Cardiac muscle cell (in vitro differentiated cells and primary cell): ENCODE measurements around the gene BATF3. TPM values are rescaled to one million over a fixed set of nuclear protein-coding genes. Genes with fewer than 3 reads are reported as not detected.

Experiments used
- DNase-seq, 2 donors: peaks; one replicate each; pipeline versions ENCODE4 v3.0.0 to v3.0.0-alpha.2; 2010 to 2017; ENCODE audit warnings: low read depth in 1 of 2, low spot score in 1 of 2
- H3K27ac ChIP-seq: fragments of 200-600 bp; sonication (generic); 2 replicates; pipeline ENCODE4 v1.5.1; 2016
- H3K27me3 ChIP-seq: fragments of 200-600 bp; sonication (generic); 2 replicates; pipeline ENCODE4 v1.6.0; 2016; ENCODE audit warnings: control low read depth
- H3K36me3 ChIP-seq: fragments of 200-600 bp; sonication (generic); 2 replicates; pipeline ENCODE4 v1.5.1; 2016; ENCODE audit warnings: control low read depth
- H3K4me1 ChIP-seq: fragments of 200-600 bp; sonication (generic); 2 replicates; pipeline ENCODE4 v1.8.1; 2017; ENCODE audit warnings: low read depth, mild to moderate bottlenecking, mixed run types
- H3K4me3 ChIP-seq: fragments of 200-600 bp; sonication (generic); 2 replicates; pipeline ENCODE4 v1.5.1; 2016; ENCODE audit warnings: mild to moderate bottlenecking
- H3K9me3 ChIP-seq: fragments of 200-600 bp; sonication (generic); 2 replicates; pipeline ENCODE4 v1.5.1; 2017; ENCODE audit warnings: low read depth, mild to moderate bottlenecking, control low read depth
- polyA plus RNA-seq: library from polyadenylated mRNA; unstranded; fragments of >200 nt; fragmentation: Nextera tagmentation; extraction: Ambion mirVana; gene quantifications from 2 replicates; pipeline ENCODE4 v1.2.1, GENCODE V29; 2016
- total RNA-seq: library from RNA; depleted of rRNA; stranded (reverse); fragments of >200 nt; gene quantifications from 2 replicates; pipeline ENCODE4 v1.2.3, GENCODE V29; 2016
- TF ChIP-seq, protein P1 (sequence below): IDR thresholded peaks from 2 replicates; pipeline ENCODE4 v1.5.1; 2012; ENCODE audit warnings: low read depth, mild to moderate bottlenecking, low read length

Gene BATF3
- total and polyA plus RNA-seq, 2 experiments from 2014 or later, result 1.8 TPM

DNA sequence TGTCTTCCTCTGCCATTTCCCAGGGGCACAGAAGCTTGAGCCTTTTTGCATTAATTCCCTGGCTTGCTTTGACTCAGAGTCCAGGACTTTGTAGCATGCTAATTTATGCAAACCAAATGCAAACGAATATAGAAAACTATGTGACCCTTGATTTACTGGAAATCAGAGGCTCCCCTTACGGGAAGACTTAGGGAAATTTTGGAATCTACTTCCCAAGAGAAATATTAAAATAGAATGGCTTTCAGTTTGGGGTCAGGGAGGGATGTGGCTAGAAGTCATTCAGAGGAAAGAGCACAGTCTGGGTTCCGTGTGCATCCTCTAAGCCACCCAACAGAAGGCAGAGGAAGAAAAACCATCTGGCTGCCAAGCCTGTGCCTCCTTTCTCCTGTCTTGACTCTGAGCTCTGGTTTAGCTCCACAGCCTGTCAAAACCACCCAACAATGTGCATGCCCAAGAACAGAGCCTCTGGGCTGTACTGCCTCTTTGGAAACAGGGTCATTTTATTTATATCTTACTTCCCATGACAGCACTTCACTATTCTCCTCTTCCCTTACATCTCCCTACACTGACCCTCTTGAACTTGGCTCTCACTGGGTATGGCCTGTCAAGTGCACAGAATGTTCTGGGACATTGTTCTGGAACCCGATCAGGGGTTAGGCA is 61.0 kb downstream of the BATF3 start:
- no peak overlapping the region for H3K4me3 ChIP-seq
- TF ChIP-seq, protein P1, sequence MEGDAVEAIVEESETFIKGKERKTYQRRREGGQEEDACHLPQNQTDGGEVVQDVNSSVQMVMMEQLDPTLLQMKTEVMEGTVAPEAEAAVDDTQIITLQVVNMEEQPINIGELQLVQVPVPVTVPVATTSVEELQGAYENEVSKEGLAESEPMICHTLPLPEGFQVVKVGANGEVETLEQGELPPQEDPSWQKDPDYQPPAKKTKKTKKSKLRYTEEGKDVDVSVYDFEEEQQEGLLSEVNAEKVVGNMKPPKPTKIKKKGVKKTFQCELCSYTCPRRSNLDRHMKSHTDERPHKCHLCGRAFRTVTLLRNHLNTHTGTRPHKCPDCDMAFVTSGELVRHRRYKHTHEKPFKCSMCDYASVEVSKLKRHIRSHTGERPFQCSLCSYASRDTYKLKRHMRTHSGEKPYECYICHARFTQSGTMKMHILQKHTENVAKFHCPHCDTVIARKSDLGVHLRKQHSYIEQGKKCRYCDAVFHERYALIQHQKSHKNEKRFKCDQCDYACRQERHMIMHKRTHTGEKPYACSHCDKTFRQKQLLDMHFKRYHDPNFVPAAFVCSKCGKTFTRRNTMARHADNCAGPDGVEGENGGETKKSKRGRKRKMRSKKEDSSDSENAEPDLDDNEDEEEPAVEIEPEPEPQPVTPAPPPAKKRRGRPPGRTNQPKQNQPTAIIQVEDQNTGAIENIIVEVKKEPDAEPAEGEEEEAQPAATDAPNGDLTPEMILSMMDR, result no peak
- H3K27ac ChIP-seq, result peak overlapping the region; percentile 78
- no peaks in the 10 kb centered on the region for H3K9me3 ChIP-seq
- no peaks in the 10 kb centered on the region for H3K36me3 ChIP-seq
- H3K27me3 ChIP-seq, result no peaks in the 10 kb centered on the region
- peaks cover 33% of the 10 kb centered on the region for H3K4me1 ChIP-seq
- DNase-seq, result peak; percentile 37 to 82

GRCh38 chr1:212637902-212638301 is 61.7 kb downstream of the BATF3 start:
- Histone ChIP-seq H3K4me3 (no peak overlapping the region), H3K27me3 (no peaks in the 10 kb centered on the region), H3K4me1 (peaks cover 33% of the 10 kb centered on the region), H3K27ac (peak overlapping the region; percentile 78), H3K36me3 (no peaks in the 10 kb centered on the region), H3K9me3 (no peaks in the 10 kb centered on the region)
- DNase-seq, result no peak
- TF ChIP-seq, protein P1, result no peak

Other genes starting within 250 kb of the BATF3 start
- gene ATF3, start 91.1 kb downstream of the BATF3 start, total RNA-seq, result 5.4 and 14.2 TPM in 2 replicates
- gene ATF3, start 91.1 kb downstream of the BATF3 start, polyA plus RNA-seq, result 8.2 and 9.9 TPM in 2 replicates
- 41.4 and 81.0 TPM in 2 replicates for gene NSL1, start 91.9 kb upstream of the BATF3 start, total RNA-seq
- gene NSL1, start 91.9 kb upstream of the BATF3 start, polyA plus RNA-seq, result 34.9 and 44.8 TPM in 2 replicates
- 20.8 and 26.4 TPM in 2 replicates for gene TATDN3, start 92.1 kb upstream of the BATF3 start, total RNA-seq
- gene TATDN3, start 92.1 kb upstream of the BATF3 start, polyA plus RNA-seq, result 18.5 and 27.9 TPM in 2 replicates
- gene SPATA45, start 147.8 kb upstream of the BATF3 start, total RNA-seq, result 2.9 TPM in 1 of 2 replicates, not detected in the other
- gene SPATA45, start 147.8 kb upstream of the BATF3 start, polyA plus RNA-seq, result 0.52 TPM in 1 of 2 replicates, not detected in the other
- gene FLVCR1, start 158.4 kb upstream of the BATF3 start, total RNA-seq, result 9.8 and 11.7 TPM in 2 replicates
- 7.8 and 13.6 TPM in 2 replicates for gene FLVCR1, start 158.4 kb upstream of the BATF3 start, polyA plus RNA-seq